Measurements from ENCODE around the gene CAMK2B.

CAMK2B gene

DNA sequence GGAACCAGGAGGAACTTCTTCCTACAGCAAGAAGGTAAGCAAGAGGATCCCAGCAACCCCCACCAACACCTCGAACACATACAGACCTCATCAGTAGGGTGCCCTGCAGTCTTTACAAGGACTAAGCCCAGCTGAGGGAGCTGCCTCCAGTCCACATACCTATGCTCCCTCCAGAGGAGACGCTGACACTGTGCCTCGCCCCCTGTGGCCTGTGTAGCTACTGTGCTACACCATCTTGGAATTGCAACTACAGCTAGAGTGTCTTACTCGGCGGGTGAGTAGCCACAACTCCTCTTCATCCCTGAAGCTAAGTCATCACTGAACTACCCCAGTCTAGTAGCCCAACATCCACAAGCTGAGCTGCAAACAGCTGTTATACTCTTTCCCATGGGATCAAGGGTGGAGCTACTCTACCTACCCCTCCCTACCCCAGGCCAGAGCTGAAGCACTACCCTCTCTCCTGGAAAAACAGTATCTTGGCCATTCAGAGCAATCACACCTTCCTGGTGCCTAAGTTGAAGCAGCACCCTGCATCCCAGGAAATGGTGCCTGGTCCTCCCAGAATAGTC lies 42.2 kb upstream of the CAMK2B start:
- H3K27me3 ChIP-seq (replicated peaks; ENCODE audit: insufficient read depth, low read length): no peaks in the 10 kb centered on the region

DNA sequence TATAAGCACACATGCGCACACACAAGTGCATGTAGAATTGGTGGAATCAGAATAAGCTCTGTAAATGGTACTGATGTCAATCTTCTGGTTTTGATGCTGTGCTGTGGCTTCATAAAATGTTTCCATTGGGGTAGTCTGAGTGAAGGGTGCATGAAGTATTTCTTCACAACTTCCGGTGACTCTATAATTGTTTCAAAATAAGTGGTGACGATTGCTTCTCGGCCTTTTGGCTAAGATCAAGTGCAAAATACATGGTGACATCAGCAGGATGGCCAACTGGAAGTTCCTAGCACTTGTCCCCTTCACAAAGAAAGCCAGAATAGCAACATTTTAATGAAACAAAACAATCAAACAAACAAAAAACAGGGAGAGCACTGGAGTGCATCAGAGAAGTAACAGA lies 41.6 kb upstream of the CAMK2B start:
- Histone ChIP-seq H3K79me2 (ENCODE audit: low read length) (no peaks in the 10 kb centered on the region), H3K9ac (ENCODE audit: low read length) (no peak overlapping the region), H3K4me3 (ENCODE audit: low read length) (no peak overlapping the region), H3K27ac (ENCODE audit: low read length) (no peak overlapping the region), H3K9me3 (replicated peaks; ENCODE audit: insufficient read depth, low read length) (no peaks in the 10 kb centered on the region), H3K9me2 (replicated peaks; ENCODE audit: insufficient read depth, low read length) (no peaks in the 10 kb centered on the region), H4K20me1 (ENCODE audit: insufficient read depth, low read length) (no peaks in the 10 kb centered on the region), H3F3A (ENCODE audit: insufficient read depth, low read length) (no peaks in the 10 kb centered on the region), H3K4me1 (ENCODE audit: low read length) (peaks cover 8% of the 10 kb centered on the region), H2AFZ (ENCODE audit: low read length) (no peak overlapping the region), H3K36me3 (replicated peaks; ENCODE audit: insufficient read depth, low read length) (no peaks in the 10 kb centered on the region), H3K27me3 (replicated peaks; ENCODE audit: insufficient read depth, low read length) (no peaks in the 10 kb centered on the region), H3K4me2 (ENCODE audit: low read depth, low read length) (no peak overlapping the region)
- DNase-seq: no peak
- no peak for TF ChIP-seq EZH2 (optimal IDR thresholded peaks at IDR 0.05; ENCODE audit: low read depth, low read length)
- no peak for TF ChIP-seq EZH2phosphoT487 (IDR thresholded peaks at IDR 0.05; ENCODE audit: low read length)
- TF ChIP-seq, protein P1, sequence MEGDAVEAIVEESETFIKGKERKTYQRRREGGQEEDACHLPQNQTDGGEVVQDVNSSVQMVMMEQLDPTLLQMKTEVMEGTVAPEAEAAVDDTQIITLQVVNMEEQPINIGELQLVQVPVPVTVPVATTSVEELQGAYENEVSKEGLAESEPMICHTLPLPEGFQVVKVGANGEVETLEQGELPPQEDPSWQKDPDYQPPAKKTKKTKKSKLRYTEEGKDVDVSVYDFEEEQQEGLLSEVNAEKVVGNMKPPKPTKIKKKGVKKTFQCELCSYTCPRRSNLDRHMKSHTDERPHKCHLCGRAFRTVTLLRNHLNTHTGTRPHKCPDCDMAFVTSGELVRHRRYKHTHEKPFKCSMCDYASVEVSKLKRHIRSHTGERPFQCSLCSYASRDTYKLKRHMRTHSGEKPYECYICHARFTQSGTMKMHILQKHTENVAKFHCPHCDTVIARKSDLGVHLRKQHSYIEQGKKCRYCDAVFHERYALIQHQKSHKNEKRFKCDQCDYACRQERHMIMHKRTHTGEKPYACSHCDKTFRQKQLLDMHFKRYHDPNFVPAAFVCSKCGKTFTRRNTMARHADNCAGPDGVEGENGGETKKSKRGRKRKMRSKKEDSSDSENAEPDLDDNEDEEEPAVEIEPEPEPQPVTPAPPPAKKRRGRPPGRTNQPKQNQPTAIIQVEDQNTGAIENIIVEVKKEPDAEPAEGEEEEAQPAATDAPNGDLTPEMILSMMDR (IDR thresholded peaks at IDR 0.05; ENCODE audit: low read length): no peak

More for the DNA sequence above, 42.2 kb upstream of the CAMK2B start:
- no peak overlapping the region for H3K9ac ChIP-seq (ENCODE audit: low read length)
- no peaks in the 10 kb centered on the region for H3K79me2 ChIP-seq (ENCODE audit: low read length)
- no peaks in the 10 kb centered on the region for H3K36me3 ChIP-seq (replicated peaks; ENCODE audit: insufficient read depth, low read length)
- H3K4me2 ChIP-seq (ENCODE audit: low read depth, low read length): no peak overlapping the region
- TF ChIP-seq, protein P1 (IDR thresholded peaks at IDR 0.05; ENCODE audit: low read length): no peak
- no peak for TF ChIP-seq EZH2phosphoT487 (IDR thresholded peaks at IDR 0.05; ENCODE audit: low read length)
- no peak overlapping the region for H2AFZ ChIP-seq (ENCODE audit: low read length)
- no peaks in the 10 kb centered on the region for H3K9me2 ChIP-seq (replicated peaks; ENCODE audit: insufficient read depth, low read length)
- 0 out of 2 replicates have a peak, but pooled peaks cover 2% of the 10 kb centered on the region for H3F3A ChIP-seq (ENCODE audit: insufficient read depth, low read length)
- no peak overlapping the region for H3K4me3 ChIP-seq (ENCODE audit: low read length)
- H3K4me1 ChIP-seq (ENCODE audit: low read length): peaks cover 8% of the 10 kb centered on the region
- no peaks in the 10 kb centered on the region for H4K20me1 ChIP-seq (ENCODE audit: insufficient read depth, low read length)
- DNase-seq: no peak
- H3K9me3 ChIP-seq (replicated peaks; ENCODE audit: insufficient read depth, low read length): no peaks in the 10 kb centered on the region
- H3K27ac ChIP-seq (ENCODE audit: low read length): no peak overlapping the region

DNA sequence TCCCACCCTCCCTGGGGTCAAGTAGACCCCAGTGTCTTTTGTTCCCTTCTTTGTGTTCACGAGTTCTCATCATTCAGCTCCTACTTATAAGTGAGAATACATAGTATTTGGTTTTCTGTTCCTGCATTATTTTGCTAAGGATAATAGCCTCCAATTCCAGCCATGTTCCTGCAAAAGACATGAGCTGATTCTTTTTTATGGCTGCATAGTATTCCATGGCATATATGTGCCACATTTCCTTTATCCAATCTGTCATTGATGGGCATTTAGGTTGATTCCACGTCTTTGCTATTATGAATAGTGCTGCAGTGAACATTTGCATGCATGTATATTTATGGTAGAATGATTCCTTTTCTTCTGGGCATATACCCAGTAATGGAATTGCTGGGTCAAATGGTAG lies 28.3 kb upstream of the CAMK2B start:
- no peaks in the 10 kb centered on the region for H3K79me2 ChIP-seq (ENCODE audit: low read length)
- no peak overlapping the region for H3K27ac ChIP-seq (ENCODE audit: low read length)
- TF ChIP-seq EZH2 (optimal IDR thresholded peaks at IDR 0.05; ENCODE audit: low read depth, low read length): no peak
- TF ChIP-seq, protein P1 (IDR thresholded peaks at IDR 0.05; ENCODE audit: low read length): no peak
- TF ChIP-seq EZH2phosphoT487 (IDR thresholded peaks at IDR 0.05; ENCODE audit: low read length): no peak
- H4K20me1 ChIP-seq (ENCODE audit: insufficient read depth, low read length): no peaks in the 10 kb centered on the region
- H3K4me3 ChIP-seq (ENCODE audit: low read length): no peak overlapping the region
- no peaks in the 10 kb centered on the region for H3K4me1 ChIP-seq (ENCODE audit: low read length)
- no peak for DNase-seq
- no peaks in the 10 kb centered on the region for H3K9me3 ChIP-seq (replicated peaks; ENCODE audit: insufficient read depth, low read length)
- H3K4me2 ChIP-seq (ENCODE audit: low read depth, low read length): no peak overlapping the region
- H3K27me3 ChIP-seq (replicated peaks; ENCODE audit: insufficient read depth, low read length): no peaks in the 10 kb centered on the region
- H3F3A ChIP-seq (ENCODE audit: insufficient read depth, low read length): no peaks in the 10 kb centered on the region
- H3K36me3 ChIP-seq (replicated peaks; ENCODE audit: insufficient read depth, low read length): no peaks in the 10 kb centered on the region
- no peaks in the 10 kb centered on the region for H3K9me2 ChIP-seq (replicated peaks; ENCODE audit: insufficient read depth, low read length)
- no peak overlapping the region for H2AFZ ChIP-seq (ENCODE audit: low read length)
- no peak overlapping the region for H3K9ac ChIP-seq (ENCODE audit: low read length)

Data from MM.1S (cell line).